HEK293 (cell line): Measurements from ENCODE around the gene ROS1.

Experiments
- EGR2 ChIP-seq: fragments of 450-650 bp; formaldehyde crosslinking; IDR thresholded peaks from 2 replicates; pipeline ENCODE4 v1.5.1; 2016; ENCODE audit warnings: low read depth, missing biosample characterization, missing genetic modification characterization
- YY1 ChIP-seq: fragments of 450-650 bp; formaldehyde crosslinking; IDR thresholded peaks from 2 replicates; pipeline ENCODE4 v1.5.1; 2018; ENCODE audit warnings: missing biosample characterization, missing genetic modification characterization
- ZNF654 ChIP-seq: fragments of 450-650 bp; formaldehyde crosslinking; IDR thresholded peaks from 2 replicates; pipeline ENCODE4 v1.5.1; 2016; ENCODE audit warnings: low read depth, missing biosample characterization, missing genetic modification characterization
- ZNF76 ChIP-seq: fragments of 450-650 bp; formaldehyde crosslinking; IDR thresholded peaks from 2 replicates; pipeline ENCODE4; 2016; ENCODE audit warnings: low read depth, missing biosample characterization, missing genetic modification characterization, borderline replicate concordance
- TF ChIP-seq, protein P1 (sequence below): fragments of 450-650 bp; formaldehyde crosslinking; IDR thresholded peaks from 2 replicates; pipeline ENCODE4 v1.5.1; 2016; ENCODE audit warnings: missing biosample characterization, missing genetic modification characterization
- TF ChIP-seq, protein P2 (sequence below): fragments of 450-650 bp; formaldehyde crosslinking; IDR thresholded peaks from 2 replicates; pipeline ENCODE4 v1.5.1; 2016; ENCODE audit warnings: missing biosample characterization, missing genetic modification characterization

DNA sequence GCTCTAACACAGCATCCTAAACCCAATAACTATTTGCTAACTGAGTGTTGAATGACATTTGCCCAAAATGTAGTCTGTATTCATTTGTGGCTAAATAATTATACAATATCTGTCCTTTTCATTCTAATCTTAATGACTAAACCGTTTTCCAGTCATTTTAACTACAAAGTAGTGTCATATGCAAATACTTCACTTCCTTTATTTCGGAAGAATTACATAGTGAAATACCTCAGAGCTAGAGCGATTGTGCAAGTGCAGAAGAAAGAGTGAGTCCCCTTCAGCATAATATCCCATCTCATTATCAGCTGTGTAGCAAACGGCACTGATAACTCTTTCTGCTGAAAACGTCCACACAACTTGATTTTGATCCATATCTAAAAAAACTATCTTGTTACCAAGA, 66.2 kb downstream of the ROS1 start:
- TF ChIP-seq ZNF76 (tag by site-specific recombination): no peak
- no peak for TF ChIP-seq YY1 (tag by site-specific recombination)
- no peak for TF ChIP-seq EGR2 (tag by site-specific recombination)
- TF ChIP-seq, protein P1, sequence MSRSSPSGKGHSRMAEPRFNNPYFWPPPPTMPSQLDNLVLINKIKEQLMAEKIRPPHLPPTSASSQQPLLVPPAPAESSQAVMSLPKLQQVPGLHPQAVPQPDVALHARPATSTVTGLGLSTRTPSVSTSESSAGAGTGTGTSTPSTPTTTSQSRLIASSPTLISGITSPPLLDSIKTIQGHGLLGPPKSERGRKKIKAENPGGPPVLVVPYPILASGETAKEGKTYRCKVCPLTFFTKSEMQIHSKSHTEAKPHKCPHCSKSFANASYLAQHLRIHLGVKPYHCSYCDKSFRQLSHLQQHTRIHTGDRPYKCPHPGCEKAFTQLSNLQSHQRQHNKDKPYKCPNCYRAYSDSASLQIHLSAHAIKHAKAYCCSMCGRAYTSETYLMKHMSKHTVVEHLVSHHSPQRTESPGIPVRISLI (tag by site-specific recombination): no peak
- TF ChIP-seq, protein P2, sequence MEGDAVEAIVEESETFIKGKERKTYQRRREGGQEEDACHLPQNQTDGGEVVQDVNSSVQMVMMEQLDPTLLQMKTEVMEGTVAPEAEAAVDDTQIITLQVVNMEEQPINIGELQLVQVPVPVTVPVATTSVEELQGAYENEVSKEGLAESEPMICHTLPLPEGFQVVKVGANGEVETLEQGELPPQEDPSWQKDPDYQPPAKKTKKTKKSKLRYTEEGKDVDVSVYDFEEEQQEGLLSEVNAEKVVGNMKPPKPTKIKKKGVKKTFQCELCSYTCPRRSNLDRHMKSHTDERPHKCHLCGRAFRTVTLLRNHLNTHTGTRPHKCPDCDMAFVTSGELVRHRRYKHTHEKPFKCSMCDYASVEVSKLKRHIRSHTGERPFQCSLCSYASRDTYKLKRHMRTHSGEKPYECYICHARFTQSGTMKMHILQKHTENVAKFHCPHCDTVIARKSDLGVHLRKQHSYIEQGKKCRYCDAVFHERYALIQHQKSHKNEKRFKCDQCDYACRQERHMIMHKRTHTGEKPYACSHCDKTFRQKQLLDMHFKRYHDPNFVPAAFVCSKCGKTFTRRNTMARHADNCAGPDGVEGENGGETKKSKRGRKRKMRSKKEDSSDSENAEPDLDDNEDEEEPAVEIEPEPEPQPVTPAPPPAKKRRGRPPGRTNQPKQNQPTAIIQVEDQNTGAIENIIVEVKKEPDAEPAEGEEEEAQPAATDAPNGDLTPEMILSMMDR (tag by site-specific recombination): no peak
- TF ChIP-seq ZNF654 (tag by site-specific recombination): no peak
